Caco-2 (cell line): ENCODE results near the gene PGAP1. TPM values are rescaled to one million over a fixed set of nuclear protein-coding genes. Genes with fewer than 3 reads are reported as not detected.

Source experiments
- BruUV-seq: library from RNA; stranded (reverse); fragments of 400-500 nt; replicated peaks from 2 replicates; lab custom pipeline; 2021; lab: Mats Ljungman, UMichigan
- CTCF ChIA-PET: fragments of 300-600 bp; sonication (Branson Sonifier 250); formaldehyde crosslinking; loops from one replicate; lab custom pipeline; 2022; ENCODE audit warnings: antibody characterized with exemption; lab: Charles Lee
- POLR2A ChIA-PET: fragments of 300-600 bp; sonication (Branson Sonifier 250); formaldehyde crosslinking; loops from one replicate; lab custom pipeline; 2022; ENCODE audit warnings: antibody characterized with exemption; lab: Charles Lee
- DNase-seq, 2 experiments: peaks; one replicate each; pipeline versions ENCODE4 v3.0.0 to v3.0.0-alpha.2; 2020 to 2022
- H3K27me3 ChIP-seq: replicated peaks from 2 replicates; pipeline ENCODE4 v1.6.0; 2011; ENCODE audit warnings: low read length; ENCODE audit not compliant: control insufficient read depth, insufficient read depth
- H3K36me3 ChIP-seq: 2 replicates; pipeline ENCODE4 v1.5.1; 2011; ENCODE audit warnings: low read length; ENCODE audit not compliant: control insufficient read depth, insufficient read depth
- H3K4me1 ChIP-seq: fragments of 250-450 bp; sonication (Bioruptor Pico); 2 replicates; pipeline ENCODE4 v1.5.1; 2020; ENCODE audit warnings: mild to moderate bottlenecking
- H3K4me3 ChIP-seq: 2 replicates; pipeline ENCODE4 v1.5.1; 2011; ENCODE audit warnings: low read depth, mild to moderate bottlenecking, control low read depth, low read length
- H3K9me3 ChIP-seq: fragments of 250-450 bp; sonication (Bioruptor Pico); 2 replicates; pipeline ENCODE4 v1.5.1; 2020; ENCODE audit warnings: mild to moderate bottlenecking, moderate library complexity
- H3K27ac Mint-ChIP-seq: one replicate; pipeline ENCODE4 v1.8.0; 2022; ENCODE audit warnings: mixed read lengths; ENCODE audit not compliant: unreplicated experiment
- H3K27me3 Mint-ChIP-seq: one replicate; pipeline ENCODE4 v1.8.0; 2022; ENCODE audit warnings: mixed read lengths; ENCODE audit not compliant: insufficient read depth, unreplicated experiment
- H3K36me3 Mint-ChIP-seq: one replicate; pipeline ENCODE4 v1.8.0; 2022; ENCODE audit warnings: mild to moderate bottlenecking, mixed read lengths; ENCODE audit not compliant: insufficient read depth, unreplicated experiment
- H3K4me1 Mint-ChIP-seq: one replicate; pipeline ENCODE4 v1.8.0; 2022; ENCODE audit warnings: low read depth, mixed read lengths; ENCODE audit not compliant: unreplicated experiment
- H3K4me3 Mint-ChIP-seq: one replicate; pipeline ENCODE4 v1.8.0; 2022; ENCODE audit warnings: mild to moderate bottlenecking, moderate library complexity, mixed read lengths; ENCODE audit not compliant: unreplicated experiment
- H3K9me3 Mint-ChIP-seq: one replicate; pipeline ENCODE4 v1.8.0; 2022; ENCODE audit warnings: mixed read lengths; ENCODE audit not compliant: unreplicated experiment
- CTCF ChIP-seq, 2 experiments: fragments of 200-600 bp in 1 of 2; IDR thresholded peaks; 1 replicate in 1 of 2; 2 replicates in 1 of 2; pipeline versions ENCODE4 v1.5.1 to v1.8.0; 2011 to 2022; ENCODE audit warnings: antibody characterized with exemption in 1 of 2, control low read depth in 1 of 2, inconsistent platforms in 1 of 2, low read depth in 1 of 2, low read length in 1 of 2, mild to moderate bottlenecking in 1 of 2, moderate library complexity in 1 of 2; ENCODE audit not compliant: insufficient read depth in 1 of 2, severe bottlenecking in 1 of 2, unreplicated experiment in 1 of 2
- intact Hi-C: fragments of 100-400 bp; cut with micrococcal nuclease; formaldehyde crosslinking; loops from one replicate; pipeline ENCODE4 v1.10.0; 2022; ENCODE audit not compliant: unreplicated experiment
- total RNA-seq: library from RNA; stranded (reverse); gene quantifications from 2 replicates; pipeline ENCODE4 v1.2.3, GENCODE V29; 2022

Gene PGAP1
- total RNA-seq, 1 experiment from 2014 or later = 6.4 TPM

DNA sequence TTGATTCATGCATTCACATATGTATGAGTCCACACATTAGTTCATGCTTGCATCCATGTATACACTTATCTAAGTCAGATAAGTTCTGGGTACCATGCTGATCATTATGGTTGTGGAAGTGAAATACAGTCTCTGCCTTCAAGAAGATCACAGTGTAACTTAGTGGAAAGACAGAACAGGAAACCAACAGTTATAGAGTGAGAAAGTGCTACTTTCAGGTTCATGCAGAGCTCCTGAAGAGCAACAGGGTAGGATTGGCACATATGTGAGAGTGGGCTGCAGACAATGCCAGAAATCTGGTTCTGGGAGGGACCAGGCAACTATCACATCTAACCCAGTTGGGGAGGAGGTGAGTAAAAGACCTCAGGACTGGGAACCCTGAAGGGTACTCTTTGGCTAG, 35.4 kb upstream of the PGAP1 start:
- Histone ChIP-seq H3K9me3 (no peaks in the 10 kb centered on the region), H3K4me1 (peaks cover 7% of the 10 kb centered on the region), H3K4me3 (no peak overlapping the region), H3K27me3 (no peaks in the 10 kb centered on the region), H3K36me3 (no peaks in the 10 kb centered on the region)
- DNase-seq = no peak
- no peak overlapping the region for H3K27ac Mint-ChIP-seq
- ChIA-PET CTCF (no interaction called here), POLR2A (no interaction called here)
- H3K9me3 Mint-ChIP-seq = no peaks in the 10 kb centered on the region
- H3K4me3 Mint-ChIP-seq = no peak overlapping the region
- TF ChIP-seq CTCF (IDR thresholded peaks at IDR 0.05; ENCODE audit: insufficient read depth in 1 of 2, low read depth in 1 of 2, low read length in 1 of 2, severe bottlenecking in 1 of 2, unreplicated experiment in 1 of 2) = no peak
- intact Hi-C loops = no loop called here
- H3K27me3 Mint-ChIP-seq = no peaks in the 10 kb centered on the region
- H3K4me1 Mint-ChIP-seq = peaks cover 4% of the 10 kb centered on the region
- BruUV-seq = no TSS peak
- no peaks in the 10 kb centered on the region for H3K36me3 Mint-ChIP-seq

DNA sequence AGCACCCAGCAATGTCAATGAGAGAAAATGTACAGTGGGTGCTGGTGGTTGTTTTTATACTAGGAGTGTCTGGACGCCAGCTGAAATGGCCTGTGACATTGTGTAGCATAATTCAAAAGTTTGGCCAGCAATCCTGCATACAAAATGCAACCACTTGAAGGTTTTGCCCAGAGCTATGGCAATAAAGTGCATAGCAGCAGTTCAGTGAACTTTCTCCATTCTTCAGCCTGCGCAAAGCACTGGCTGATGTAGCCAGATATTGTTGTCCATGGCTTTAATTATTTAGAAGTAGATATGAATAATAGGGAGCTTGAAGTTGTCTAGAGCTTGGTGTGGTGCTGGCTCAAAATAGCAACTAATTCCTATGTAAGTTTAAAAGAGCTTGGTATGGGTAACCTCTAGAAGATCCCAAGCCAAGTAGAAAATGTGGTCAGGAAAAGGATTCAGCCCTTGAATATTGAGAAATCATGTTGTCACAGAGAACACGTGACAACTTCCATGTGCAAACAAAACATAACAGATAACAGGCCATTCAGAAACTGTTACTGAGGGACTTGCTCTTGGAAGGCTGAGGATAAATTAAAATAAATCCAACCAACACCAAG, 33.3 kb upstream of the PGAP1 start:
- no peak overlapping the region for H3K4me3 Mint-ChIP-seq

GRCh38 chr2:196959281-196959680, 32.8 kb upstream of the PGAP1 start:
- intact Hi-C loops = no loop called here
- CTCF ChIA-PET = no interaction called here
- no peaks in the 10 kb centered on the region for H3K9me3 ChIP-seq
- no peaks in the 10 kb centered on the region for H3K4me1 ChIP-seq
- no TSS peak for BruUV-seq
- POLR2A ChIA-PET = no interaction called here
- H3K4me3 ChIP-seq = no peak overlapping the region
- no peak overlapping the region for H3K4me3 Mint-ChIP-seq
- DNase-seq = no peak
- no peaks in the 10 kb centered on the region for H3K9me3 Mint-ChIP-seq
- no peaks in the 10 kb centered on the region for H3K4me1 Mint-ChIP-seq
- no peak for TF ChIP-seq CTCF (IDR thresholded peaks at IDR 0.05; ENCODE audit: insufficient read depth in 1 of 2, low read depth in 1 of 2, low read length in 1 of 2, severe bottlenecking in 1 of 2, unreplicated experiment in 1 of 2)
- H3K36me3 Mint-ChIP-seq = no peaks in the 10 kb centered on the region
- no peak overlapping the region for H3K27ac Mint-ChIP-seq
- H3K27me3 ChIP-seq = no peaks in the 10 kb centered on the region
- peaks cover 3% of the 10 kb centered on the region for H3K27me3 Mint-ChIP-seq
- H3K36me3 ChIP-seq = no peaks in the 10 kb centered on the region

More for the DNA sequence above, 33.3 kb upstream of the PGAP1 start:
- DNase-seq = no peak
- intact Hi-C loops = no loop called here
- POLR2A ChIA-PET = no interaction called here
- no peaks in the 10 kb centered on the region for H3K9me3 ChIP-seq
- no peak overlapping the region for H3K27ac Mint-ChIP-seq
- no peaks in the 10 kb centered on the region for H3K36me3 ChIP-seq
- no peak overlapping the region for H3K4me3 ChIP-seq
- no peaks in the 10 kb centered on the region for H3K36me3 Mint-ChIP-seq
- no peak for TF ChIP-seq CTCF (IDR thresholded peaks at IDR 0.05; ENCODE audit: insufficient read depth in 1 of 2, low read depth in 1 of 2, low read length in 1 of 2, severe bottlenecking in 1 of 2, unreplicated experiment in 1 of 2)
- H3K9me3 Mint-ChIP-seq = no peaks in the 10 kb centered on the region
- no peaks in the 10 kb centered on the region for H3K4me1 ChIP-seq
- H3K27me3 Mint-ChIP-seq = peaks cover 3% of the 10 kb centered on the region
- H3K27me3 ChIP-seq = no peaks in the 10 kb centered on the region
- CTCF ChIA-PET = no interaction called here
- no TSS peak for BruUV-seq
- no peaks in the 10 kb centered on the region for H3K4me1 Mint-ChIP-seq
